Activated CD4-positive, alpha-beta T cell treated with anti-CD3 and anti-CD28 coated beads, Interleukin-2, amount 50 U/mL, for 1 hour (primary cell): Measurements from ENCODE around the gene ABHD6.
"Not testable (repeated sequence)": the region's sequence is repeated elsewhere in the genome, so short reads cannot be mapped to it uniquely, and the experiment has no call there.

ENCODE experiments used
- DNase-seq: peaks from one replicate; pipeline ENCODE4 v3.0.0-alpha.2; 2020

ABHD6 gene

GRCh38 chr3:58243976-58244585, 6.5 kb downstream of the ABHD6 start:
- no peak for DNase-seq

GRCh38 chr3:58246148-58247047, 8.8 kb downstream of the ABHD6 start:
- DNase-seq = no peak

- no peak for DNase-seq
Measured at GRCh38 chr3:58249358-58250092, 11.9 kb downstream of the ABHD6 start.

- no peak for DNase-seq
Measured at GRCh38 chr3:58250093-58250707, 12.6 kb downstream of the ABHD6 start.

GRCh38 chr3:58251631-58252035, 14.0 kb downstream of the ABHD6 start:
- DNase-seq = no peak

GRCh38 chr3:58254144-58254543, 16.6 kb downstream of the ABHD6 start:
- no peak for DNase-seq

GRCh38 chr3:58256061-58256460, 18.5 kb downstream of the ABHD6 start:
- no peak for DNase-seq

- no peak for DNase-seq
Measured at GRCh38 chr3:58256511-58256910, 18.9 kb downstream of the ABHD6 start.

GRCh38 chr3:58258392-58259055, 20.9 kb downstream of the ABHD6 start:
- DNase-seq = no peak

- no peak for DNase-seq
Measured at GRCh38 chr3:58260261-58260731, 22.7 kb downstream of the ABHD6 start.

GRCh38 chr3:58260733-58261132, 23.1 kb downstream of the ABHD6 start:
- no peak for DNase-seq

- no peak for DNase-seq
Measured at GRCh38 chr3:58261954-58262666, 24.5 kb downstream of the ABHD6 start.

GRCh38 chr3:58266577-58266976, 29.0 kb downstream of the ABHD6 start:
- no peak for DNase-seq

GRCh38 chr3:58267543-58267942, 30.0 kb downstream of the ABHD6 start:
- DNase-seq = not testable (repeated sequence)

GRCh38 chr3:58269356-58269755, 31.8 kb downstream of the ABHD6 start:
- DNase-seq = no peak

GRCh38 chr3:58270485-58270884, 32.9 kb downstream of the ABHD6 start:
- no peak for DNase-seq

- DNase-seq = no peak
Measured at GRCh38 chr3:58271901-58272501, 34.4 kb downstream of the ABHD6 start.

- DNase-seq = no peak
Measured at GRCh38 chr3:58272891-58273290, 35.3 kb downstream of the ABHD6 start.

GRCh38 chr3:58273362-58273761, 35.8 kb downstream of the ABHD6 start:
- not testable (repeated sequence) for DNase-seq

GRCh38 chr3:58274027-58274614, 36.5 kb downstream of the ABHD6 start:
- no peak for DNase-seq

- no peak for DNase-seq
Measured at GRCh38 chr3:58281069-58281468, 43.5 kb downstream of the ABHD6 start.
